GM18526 (cell line): ENCODE measurements around the gene ZBTB5.

Experiments
- POLR2A ChIP-seq: IDR thresholded peaks from 3 replicates; pipeline ENCODE4 v1.6.1; 2011; ENCODE audit not compliant: insufficient read length; ENCODE audit errors: extremely low read depth

ZBTB5 gene

GRCh38 chr9:37437621-37438020 is 27.6 kb downstream of the ZBTB5 start:
- no peak for TF ChIP-seq POLR2A

- TF ChIP-seq POLR2A, result no peak
These were observed 28.2 kb downstream of the ZBTB5 start for GRCh38 chr9:37437010-37437409.

GRCh38 chr9:37436540-37436939 is 28.7 kb downstream of the ZBTB5 start:
- no peak for TF ChIP-seq POLR2A

DNA sequence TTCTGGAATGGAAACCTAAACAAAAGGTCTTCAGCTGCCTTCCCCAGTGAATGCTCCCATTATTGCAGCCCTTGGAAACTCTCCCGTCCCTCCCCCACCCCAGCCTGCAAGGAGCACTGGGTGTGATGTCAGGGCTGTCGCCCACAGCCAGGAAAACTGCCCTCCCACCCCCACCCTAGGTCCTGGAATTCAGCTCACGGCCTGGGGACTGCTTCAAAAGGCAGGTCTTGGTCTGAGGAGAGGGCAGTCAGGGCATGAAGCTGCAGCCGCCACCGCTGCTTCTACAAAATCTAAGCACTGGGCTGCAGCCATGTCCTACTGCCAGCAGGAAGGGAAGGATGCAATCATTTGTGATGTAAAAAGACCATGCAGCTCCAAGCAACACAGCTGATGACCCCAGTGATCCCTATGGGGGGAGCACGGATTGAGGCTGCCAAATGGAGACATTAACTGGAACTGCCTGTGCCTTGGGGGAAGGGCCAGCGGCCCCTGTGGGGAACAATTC is 31.3 kb downstream of the ZBTB5 start:
- no peak for TF ChIP-seq POLR2A

DNA sequence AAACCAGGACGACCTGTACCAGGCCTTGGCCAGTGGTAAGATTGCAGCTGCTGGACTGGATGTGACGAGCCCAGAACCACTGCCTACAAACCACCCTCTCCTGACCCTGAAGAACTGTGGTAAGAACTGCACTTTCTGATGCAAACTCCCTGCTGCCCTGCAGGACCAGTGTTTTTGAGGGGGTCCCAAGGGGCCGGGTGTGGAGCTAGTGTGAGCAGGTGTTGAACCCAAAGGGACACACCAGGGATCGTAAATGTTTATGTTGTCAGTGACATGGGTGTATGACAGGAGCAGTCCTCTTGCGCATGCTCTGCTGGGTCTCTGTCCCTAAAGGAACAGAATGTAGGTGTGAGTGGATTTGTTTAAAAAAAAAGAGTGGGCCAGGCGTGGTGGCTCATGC is 33.2 kb downstream of the ZBTB5 start:
- TF ChIP-seq POLR2A, result no peak

DNA sequence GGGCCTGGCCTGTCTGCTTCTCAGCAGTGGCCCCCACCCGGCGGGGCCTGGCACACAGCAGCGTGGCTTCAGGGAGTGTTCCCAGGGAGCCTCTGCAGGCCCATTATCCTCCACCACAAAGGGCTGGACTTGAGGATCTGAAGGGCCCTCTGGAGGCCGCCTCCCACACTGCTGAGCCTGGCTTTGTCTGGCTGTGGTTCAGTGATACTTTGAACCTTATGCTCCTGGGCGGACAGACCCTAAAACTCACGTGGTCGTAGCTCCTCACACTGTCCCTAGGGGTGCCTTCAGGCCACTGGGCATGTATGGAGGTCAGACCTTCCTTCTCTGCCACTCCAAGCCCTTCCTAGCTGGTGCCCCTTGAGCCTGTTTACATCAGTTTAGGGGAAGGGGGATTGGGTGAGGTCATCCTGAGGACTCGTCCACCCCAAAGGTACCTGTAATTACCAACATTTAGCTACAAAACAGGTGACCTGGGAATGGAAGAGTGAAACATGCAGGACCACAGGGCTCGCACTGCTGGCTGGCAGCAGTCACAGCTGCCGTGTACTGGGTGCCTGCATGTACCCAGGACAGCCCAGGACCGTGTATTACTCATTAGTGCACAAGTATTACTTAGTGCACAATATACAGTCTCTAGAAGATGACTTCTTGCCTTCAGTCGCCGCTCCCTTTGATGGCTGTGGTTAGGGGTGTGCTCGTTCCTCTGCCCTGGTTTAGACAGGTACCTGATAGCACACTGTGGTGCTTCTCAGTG is 34.2 kb downstream of the ZBTB5 start:
- no peak for TF ChIP-seq POLR2A

DNA sequence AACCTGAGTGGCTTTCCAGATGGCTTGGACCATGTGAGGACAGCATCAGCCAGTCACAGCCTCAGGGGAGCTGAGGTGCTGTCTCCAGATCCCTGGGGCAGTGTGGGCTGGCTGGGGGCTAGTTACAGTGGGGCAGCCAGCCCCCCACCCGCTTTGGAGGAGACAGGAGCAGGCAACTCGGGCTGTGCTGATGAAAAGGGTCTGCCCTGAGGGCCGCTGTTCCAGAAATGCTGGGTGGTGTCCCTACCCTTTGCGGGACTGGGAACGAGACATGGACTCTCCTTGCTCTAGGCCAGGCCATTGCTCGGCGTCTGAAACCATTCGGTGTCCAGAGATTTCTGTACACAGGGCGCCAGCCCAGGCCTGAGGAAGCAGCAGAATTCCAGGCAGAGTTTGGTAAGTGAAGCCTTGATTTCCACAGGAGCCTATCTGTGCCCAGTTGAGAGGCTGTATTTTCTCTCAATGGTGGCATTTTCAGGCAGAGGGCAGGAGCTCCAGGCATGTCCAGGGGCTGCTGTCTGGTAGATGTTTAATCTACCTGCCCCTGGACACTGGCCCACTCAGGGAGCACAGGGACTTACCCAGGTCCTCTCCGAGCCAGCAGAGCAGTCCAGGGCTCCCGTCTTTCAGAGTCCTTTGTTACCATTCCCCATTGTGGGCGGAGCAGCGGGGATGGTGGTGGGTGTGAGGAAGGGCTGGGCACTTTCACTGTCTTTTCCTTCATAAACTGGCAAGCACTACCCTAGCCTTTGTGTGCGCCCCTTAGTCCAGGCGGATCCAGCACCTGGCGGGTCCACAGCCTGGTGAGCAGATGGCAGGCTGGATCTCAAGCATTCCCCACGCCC is 35.6 kb downstream of the ZBTB5 start:
- TF ChIP-seq POLR2A, result no peak

DNA sequence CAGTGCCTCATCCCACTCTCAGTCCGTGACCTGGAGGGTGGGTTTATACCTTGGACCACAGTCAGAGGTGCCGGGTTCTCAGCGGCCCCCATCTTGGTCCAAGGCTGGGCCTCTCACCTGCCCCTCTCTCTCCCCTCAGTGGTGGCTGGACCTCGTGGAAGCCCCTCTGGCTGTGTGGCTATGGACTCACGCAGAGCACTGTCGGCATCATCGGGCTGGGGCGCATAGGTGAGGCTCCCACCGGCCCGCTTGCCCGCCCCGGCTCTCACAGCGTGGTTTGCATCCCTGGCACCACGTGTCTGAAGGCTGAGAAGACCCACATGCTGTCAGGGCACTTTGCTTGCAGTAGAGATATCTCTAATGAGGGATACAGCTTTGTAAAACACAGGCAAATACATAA is 36.9 kb downstream of the ZBTB5 start:
- no peak for TF ChIP-seq POLR2A

DNA sequence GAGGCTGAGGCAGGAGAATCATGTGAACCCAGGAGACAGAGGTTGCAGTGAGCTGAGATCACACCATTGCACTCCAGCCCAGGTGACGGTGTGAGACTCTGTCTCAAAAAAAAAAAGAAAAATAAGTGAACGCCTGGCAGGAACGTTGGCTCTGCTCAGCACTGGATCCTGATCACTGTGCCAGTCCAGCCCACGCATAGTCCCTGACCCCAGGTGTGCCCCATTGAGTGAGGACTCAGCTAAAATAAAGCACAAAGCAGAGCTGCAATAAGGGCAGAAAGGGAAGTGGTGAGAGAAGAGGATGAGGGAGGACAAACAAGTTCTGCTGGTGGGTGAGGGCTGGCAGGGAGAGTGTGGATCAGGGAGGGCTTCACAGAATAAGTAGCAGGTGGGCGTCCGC is 38.4 kb downstream of the ZBTB5 start:
- no peak for TF ChIP-seq POLR2A

- no peak for TF ChIP-seq POLR2A
These were observed 39.9 kb downstream of the ZBTB5 start for GRCh38 chr9:37425298-37425752.

DNA sequence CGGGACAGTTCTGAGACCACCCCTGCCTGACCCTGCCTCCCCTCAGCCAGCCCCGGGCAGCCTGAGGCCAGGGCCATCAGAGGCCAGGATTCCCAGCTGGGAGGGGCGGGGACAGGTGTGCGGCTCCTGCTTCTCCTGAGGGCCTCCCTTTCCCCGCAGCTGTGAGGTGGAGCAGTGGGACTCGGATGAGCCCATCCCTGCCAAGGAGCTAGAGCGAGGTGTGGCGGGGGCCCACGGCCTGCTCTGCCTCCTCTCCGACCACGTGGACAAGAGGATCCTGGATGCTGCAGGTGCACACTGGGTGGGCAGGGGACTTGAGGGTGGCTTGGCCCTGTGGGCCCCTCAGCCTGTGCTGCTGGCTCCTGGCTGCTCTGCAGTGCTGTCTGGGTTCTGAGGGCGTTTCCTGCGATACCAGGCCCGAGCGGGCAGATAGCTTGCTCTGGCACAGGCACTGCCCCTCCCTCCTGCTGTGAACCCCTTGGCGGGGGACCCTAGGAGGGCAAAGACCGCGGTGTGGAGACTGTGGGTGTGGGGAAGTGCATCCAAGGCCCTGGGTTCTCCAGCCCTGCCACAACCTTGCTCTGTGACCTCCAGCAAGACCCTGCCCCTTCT is 40.5 kb downstream of the ZBTB5 start:
- no peak for TF ChIP-seq POLR2A

- peak; percentile 20 for TF ChIP-seq POLR2A
These were observed 41.0 kb downstream of the ZBTB5 start for GRCh38 chr9:37424204-37424685.

- TF ChIP-seq POLR2A, result no peak
These were observed 41.7 kb downstream of the ZBTB5 start for GRCh38 chr9:37423508-37423907.

DNA sequence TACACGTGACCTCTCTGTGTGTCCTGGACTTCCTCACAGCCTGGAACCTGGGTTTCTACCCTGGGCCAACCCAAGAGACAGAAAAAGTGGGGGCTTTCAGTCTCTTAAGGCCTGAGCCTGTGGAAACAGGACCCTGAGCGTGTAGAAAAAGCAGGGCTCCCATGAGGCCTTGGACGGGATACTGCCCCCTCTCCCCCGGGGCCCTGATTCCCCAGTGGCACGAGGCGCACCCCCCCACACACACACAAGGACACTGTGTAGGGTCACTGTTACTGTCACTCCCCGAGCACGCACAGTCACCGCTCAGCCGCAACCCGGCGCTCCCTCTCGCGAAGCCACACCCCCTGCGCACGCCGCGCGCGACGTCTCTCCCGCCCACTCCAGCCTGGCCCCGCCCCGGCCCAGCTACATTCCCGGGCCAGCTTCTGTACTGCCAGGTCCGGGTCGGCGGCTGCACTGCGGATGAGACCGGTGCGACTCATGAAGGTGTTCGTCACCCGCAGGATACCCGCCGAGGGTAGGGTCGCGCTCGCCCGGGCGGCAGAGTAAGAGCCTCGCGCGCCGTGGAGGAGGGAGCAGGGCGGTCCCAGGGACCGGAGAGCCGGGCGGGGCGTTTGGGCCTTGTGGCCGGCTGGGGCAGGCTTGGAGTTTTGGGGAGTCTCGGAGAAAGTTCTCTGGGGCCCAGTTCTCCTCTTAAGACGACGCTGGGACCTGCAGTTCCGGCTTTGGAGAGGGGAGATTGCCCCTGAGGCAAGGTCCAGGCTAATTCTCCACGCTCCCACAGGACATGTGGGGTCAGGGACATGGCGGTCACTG is 42.8 kb downstream of the ZBTB5 start, which contains the start of gene GRHPR:
Gene GRHPR (plus strand): TSS at position 408 of the 816 bp plus-strand sequence. CDS start 55 bp downstream, at position 463.
- TF ChIP-seq POLR2A, result peak; percentile 68

GRCh38 chr9:37421914-37422288 is 43.3 kb downstream of the ZBTB5 start:
- TF ChIP-seq POLR2A, result no peak
